Fibroblast of lung (primary cell): ENCODE data around the gene ALMS1. TPM values are rescaled to one million over a fixed set of nuclear protein-coding genes. Genes with fewer than 3 reads are reported as not detected.
A peak's percentile ranks its signal among the peaks of the same experiment; 100 is the strongest.
"Not testable (repeated sequence)": the region's sequence is repeated elsewhere in the genome, so short reads cannot be mapped to it uniquely, and the experiment has no call there.

Experiments used
- DNase-seq, 2 donors: peaks; one replicate each; pipeline versions ENCODE4 v3.0.0 to v3.0.0-alpha.2; 2010; ENCODE audit warnings: low read depth in 2 of 2
- H2AFZ ChIP-seq: 2 replicates; pipeline ENCODE4 v1.5.1; 2012; ENCODE audit warnings: low read length, control low read depth, inconsistent platforms
- H3K27ac ChIP-seq: 2 replicates; pipeline ENCODE4 v1.5.1; 2011; ENCODE audit warnings: low read length, control low read depth; ENCODE audit not compliant: insufficient read depth
- H3K27me3 ChIP-seq: 2 replicates; pipeline ENCODE4 v1.5.1; 2011; ENCODE audit warnings: mild to moderate bottlenecking, low read length; ENCODE audit not compliant: control insufficient read depth, insufficient read depth
- H3K36me3 ChIP-seq: 2 replicates; pipeline ENCODE4 v1.5.1; 2011; ENCODE audit warnings: low read length; ENCODE audit not compliant: control insufficient read depth, insufficient read depth
- H3K4me1 ChIP-seq: 2 replicates; pipeline ENCODE4 v1.5.1; 2011; ENCODE audit warnings: low read length; ENCODE audit not compliant: control insufficient read depth, insufficient read depth; ENCODE audit errors: extremely low read depth
- H3K4me2 ChIP-seq: 2 replicates; pipeline ENCODE4 v1.5.1; 2011; ENCODE audit warnings: low read length, control low read depth; ENCODE audit not compliant: insufficient read depth; ENCODE audit errors: extremely low read depth
- H3K4me3 ChIP-seq, 4 experiments: fragments of 200-600 bp in 1 of 4; sonication (generic) in 1 of 4; replicated peaks in 1 of 4; 2 replicates each; pipeline ENCODE4 v1.5.1; 2011 to 2016; ENCODE audit warnings: low read length in 4 of 4, low read depth in 3 of 4, mild to moderate bottlenecking in 3 of 4, control low read depth in 2 of 4, inconsistent platforms in 1 of 4, mixed read lengths in 1 of 4; ENCODE audit not compliant: insufficient read depth in 1 of 4; ENCODE audit errors: control extremely low read depth in 1 of 4
- H3K79me2 ChIP-seq: 2 replicates; pipeline ENCODE4 v1.5.1; 2012; ENCODE audit warnings: mild to moderate bottlenecking, low read length, inconsistent platforms; ENCODE audit not compliant: control insufficient read depth, insufficient read depth
- H3K9ac ChIP-seq: 2 replicates; pipeline ENCODE4 v1.5.1; 2011; ENCODE audit warnings: mild to moderate bottlenecking, low read length, control low read depth; ENCODE audit not compliant: insufficient read depth
- H3K9me3 ChIP-seq: 2 replicates; pipeline ENCODE4 v1.5.1; 2012; ENCODE audit warnings: low read depth, low read length; ENCODE audit not compliant: control insufficient read depth, insufficient read depth
- H4K20me1 ChIP-seq: 2 replicates; pipeline ENCODE4 v1.5.1; 2011; ENCODE audit warnings: low read length; ENCODE audit not compliant: control insufficient read depth, insufficient read depth; ENCODE audit errors: extremely low read depth
- CTCF ChIP-seq, 2 donors: IDR thresholded peaks in 1 of 2; conservative IDR thresholded peaks in 1 of 2; 1 replicate in 1 of 2; 2 replicates in 1 of 2; pipeline ENCODE4 v1.5.1; 2011 to 2012; ENCODE audit warnings: low read length in 2 of 2, control low read depth in 1 of 2, inconsistent platforms in 1 of 2, low read depth in 1 of 2, mild to moderate bottlenecking in 1 of 2
- EZH2 ChIP-seq: IDR thresholded peaks from 2 replicates; pipeline ENCODE4 v1.5.1; 2012; ENCODE audit warnings: low read length, control low read depth, mild to moderate bottlenecking; ENCODE audit errors: missing control alignments
- polyA plus RNA-seq, 2 donors: library from polyadenylated mRNA; depleted of rRNA in 1 of 2; stranded (reverse) in 1 of 2; unstranded in 1 of 2; fragments of >200 nt; gene quantifications; 2 replicates each; pipeline ENCODE4 v1.2.1, GENCODE V29; 2011 to 2012; ENCODE audit warnings: missing spikeins in 1 of 2
- total RNA-seq: library from RNA; depleted of rRNA; stranded (reverse); fragments of >200 nt; gene quantifications from 2 replicates; pipeline ENCODE4 v1.2.1, GENCODE V29; 2014

Gene ALMS1
- total and polyA plus RNA-seq, 2 donors (not counting 1 experiment from before 2014, with no cell fraction given): 7.5 to 13.4 TPM

GRCh38 chr2:73516033-73516432 is 130.4 kb downstream of the ALMS1 start:
- DNase-seq: peak in 1 of 2 donors; percentile 73
- Histone ChIP-seq H2AFZ (no peak overlapping the region), H3K4me3 (no peak overlapping the region), H3K4me2 (no peak overlapping the region), H3K27me3 (no peaks in the 10 kb centered on the region), H3K9me3 (no peaks in the 10 kb centered on the region), H3K4me1 (no peaks in the 10 kb centered on the region), H3K9ac (no peak overlapping the region), H4K20me1 (no peaks in the 10 kb centered on the region), H3K36me3 (no peaks in the 10 kb centered on the region), H3K27ac (no peak overlapping the region), H3K79me2 (no peaks in the 10 kb centered on the region)
- no peak for TF ChIP-seq EZH2
- TF ChIP-seq CTCF (conservative IDR thresholded peaks at IDR 0.05 in 1 of 2, IDR thresholded peaks at IDR 0.05 in 1 of 2; ENCODE audit: low read depth in 1 of 2, low read length in 2 of 2): no peak

DNA sequence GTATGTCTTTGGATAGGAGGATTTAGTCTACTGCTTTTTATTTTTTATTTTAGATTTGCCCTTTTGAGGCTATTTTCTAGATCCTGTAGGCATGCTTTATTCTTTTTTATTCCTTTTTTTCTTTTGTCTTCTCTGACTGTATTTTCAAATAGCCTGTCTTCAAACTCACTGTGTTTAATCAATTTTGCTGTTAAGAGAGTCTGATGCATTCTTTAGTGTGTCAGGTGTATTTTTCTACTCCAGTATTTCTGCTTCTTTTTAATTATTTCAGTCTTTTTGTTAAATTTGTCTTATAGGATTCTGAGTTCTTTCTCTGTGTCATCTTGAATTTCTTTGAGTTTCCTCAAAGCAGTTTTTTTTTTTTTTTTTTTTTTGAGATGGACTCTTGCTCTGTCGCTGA is 143.1 kb downstream of the ALMS1 start:
- H3K4me3 ChIP-seq: no peak overlapping the region
- H3K9me3 ChIP-seq: no peaks in the 10 kb centered on the region
- H3K4me2 ChIP-seq: no peak overlapping the region
- H4K20me1 ChIP-seq: no peaks in the 10 kb centered on the region
- H3K27ac ChIP-seq: no peak overlapping the region
- H3K36me3 ChIP-seq: no peaks in the 10 kb centered on the region
- DNase-seq: no peak
- no peak for TF ChIP-seq CTCF (conservative IDR thresholded peaks at IDR 0.05 in 1 of 2, IDR thresholded peaks at IDR 0.05 in 1 of 2; ENCODE audit: low read depth in 1 of 2, low read length in 2 of 2)
- TF ChIP-seq EZH2: no peak
- no peak overlapping the region for H3K9ac ChIP-seq
- no peaks in the 10 kb centered on the region for H3K79me2 ChIP-seq
- no peaks in the 10 kb centered on the region for H3K27me3 ChIP-seq
- no peaks in the 10 kb centered on the region for H3K4me1 ChIP-seq
- no peak overlapping the region for H2AFZ ChIP-seq

- H3K27ac ChIP-seq, H2AFZ ChIP-seq, H3K4me2 ChIP-seq, H3K4me1 ChIP-seq, H3K36me3 ChIP-seq, H3K9ac ChIP-seq, DNase-seq, H3K27me3 ChIP-seq, H3K79me2 ChIP-seq, H3K4me3 ChIP-seq, H4K20me1 ChIP-seq, H3K9me3 ChIP-seq: not testable (repeated sequence)
Measured at GRCh38 chr2:73530773-73531172, 145.1 kb downstream of the ALMS1 start.

- Histone ChIP-seq H3K27ac (no peak overlapping the region), H3K9ac (no peak overlapping the region)
Measured at GRCh38 chr2:73532381-73532780, 146.7 kb downstream of the ALMS1 start.

More at GRCh38 chr2:73532381-73532780, 146.7 kb downstream of the ALMS1 start:
- Histone ChIP-seq H3K4me2 (no peak overlapping the region), H3K36me3 (no peaks in the 10 kb centered on the region), H3K79me2 (no peaks in the 10 kb centered on the region), H3K27me3 (no peaks in the 10 kb centered on the region), H4K20me1 (no peaks in the 10 kb centered on the region), H3K4me3 (no peak overlapping the region), H3K9me3 (no peaks in the 10 kb centered on the region), H2AFZ (no peak overlapping the region), H3K4me1 (no peaks in the 10 kb centered on the region)
- no peak for DNase-seq
- TF ChIP-seq CTCF (conservative IDR thresholded peaks at IDR 0.05 in 1 of 2, IDR thresholded peaks at IDR 0.05 in 1 of 2; ENCODE audit: low read depth in 1 of 2, low read length in 2 of 2) (no peak), EZH2 (no peak)
